IMR-90 (cell line): ENCODE measurements around the gene OR6V1.

Experiments used
- BHLHE40 ChIP-seq: fragments of 150-350 bp; IDR thresholded peaks from 2 replicates; pipeline ENCODE4 v1.6.1; 2016; ENCODE audit warnings: mild to moderate bottlenecking, low read depth, low read length
- CEBPB ChIP-seq: IDR thresholded peaks from 2 replicates; pipeline ENCODE4 v1.6.1; 2012; ENCODE audit warnings: low read depth, low read length, improper control_type of control experiment
- CHD1 ChIP-seq: IDR thresholded peaks from 2 replicates; pipeline ENCODE4 v1.6.1; 2012; ENCODE audit warnings: low read depth, low read length, improper control_type of control experiment
- CTCF ChIP-seq: conservative IDR thresholded peaks from 2 replicates; pipeline ENCODE4 v1.5.1; 2012; ENCODE audit warnings: mild to moderate bottlenecking, low read depth, low read length, improper control_type of control experiment
- POLR2A ChIP-seq: IDR thresholded peaks from 2 replicates; pipeline ENCODE4 v1.6.1; 2012; ENCODE audit warnings: mild to moderate bottlenecking, low read depth, low read length
- RAD21 ChIP-seq: IDR thresholded peaks from 2 replicates; pipeline ENCODE4 v1.6.1; 2012; ENCODE audit warnings: low read length, improper control_type of control experiment
- SMC3 ChIP-seq: fragments of 150-350 bp; IDR thresholded peaks from 2 replicates; pipeline ENCODE4 v1.6.1; 2016; ENCODE audit warnings: low read depth, mild to moderate bottlenecking, antibody characterized with exemption, low read length, moderate library complexity
- USF2 ChIP-seq: fragments of 150-350 bp; IDR thresholded peaks from 2 replicates; pipeline ENCODE4 v1.6.1; 2017; ENCODE audit warnings: mild to moderate bottlenecking, antibody characterized with exemption, low read length, low read depth

GRCh38 chr7:143068446-143068845 lies 16.3 kb downstream of the OR6V1 start:
- TF ChIP-seq POLR2A: no peak
- no peak for TF ChIP-seq CTCF
- no peak for TF ChIP-seq BHLHE40
- TF ChIP-seq RAD21: no peak
- no peak for TF ChIP-seq SMC3
- no peak for TF ChIP-seq CHD1
- TF ChIP-seq USF2: no peak
- no peak for TF ChIP-seq CEBPB
